Keratinocyte (primary cell): ENCODE measurements around the gene ASH1L. TPM values are rescaled to one million over a fixed set of nuclear protein-coding genes. Genes with fewer than 3 reads are reported as not detected.

Experiments
- DNase-seq: peaks from one replicate; pipeline ENCODE4 v3.0.0-alpha.2; 2011; ENCODE audit warnings: low read depth, missing footprints, low spot score
- FAIRE-seq: peaks from 2 replicates; lab custom pipeline; 2011; peaks lifted over from hg19 to GRCh38; lab: Jason Lieb, UNC
- H2AFZ ChIP-seq: 2 replicates; pipeline ENCODE4 v1.6.0; 2012; ENCODE audit warnings: low read length, control low read depth, inconsistent platforms; ENCODE audit not compliant: control insufficient read depth
- H3K27ac ChIP-seq: 2 replicates; pipeline ENCODE4 v1.5.1; 2011; ENCODE audit warnings: low read length; ENCODE audit not compliant: control insufficient read depth, insufficient read depth
- H3K27me3 ChIP-seq: 3 replicates; pipeline ENCODE4 v1.6.0; 2011; ENCODE audit warnings: low read length; ENCODE audit not compliant: control insufficient read depth, insufficient read depth; ENCODE audit errors: extremely low read depth
- H3K36me3 ChIP-seq, 2 experiments: 2 replicates in 1 of 2; 3 replicates in 1 of 2; pipeline ENCODE4 v1.5.1; 2011; ENCODE audit warnings: low read length in 2 of 2, mild to moderate bottlenecking in 1 of 2; ENCODE audit not compliant: control insufficient read depth in 2 of 2, insufficient read depth in 2 of 2; ENCODE audit errors: extremely low read depth in 1 of 2
- H3K4me1 ChIP-seq: 3 replicates; pipeline ENCODE4 v1.5.1; 2011; ENCODE audit warnings: low read length; ENCODE audit not compliant: control insufficient read depth, insufficient read depth; ENCODE audit errors: extremely low read depth
- H3K4me2 ChIP-seq: 3 replicates; pipeline ENCODE4 v1.6.0; 2011; ENCODE audit warnings: low read depth, low read length; ENCODE audit not compliant: control insufficient read depth, insufficient read depth; ENCODE audit errors: extremely low read depth
- H3K4me3 ChIP-seq, 3 experiments: fragments of 200-600 bp in 1 of 3; sonication (generic) in 1 of 3; 2 replicates in 2 of 3; 3 replicates in 1 of 3; pipeline ENCODE4 v1.5.1; 2011 to 2016; ENCODE audit warnings: low read length in 3 of 3, mild to moderate bottlenecking in 3 of 3, control low read depth in 2 of 3, inconsistent platforms in 1 of 3, low read depth in 1 of 3, mixed read lengths in 1 of 3, mixed run types in 1 of 3, moderate library complexity in 1 of 3; ENCODE audit not compliant: control insufficient read depth in 2 of 3, insufficient read depth in 2 of 3; ENCODE audit errors: extremely low read depth in 1 of 3
- H3K79me2 ChIP-seq: 2 replicates; pipeline ENCODE4 v1.6.0; 2012; ENCODE audit warnings: low read length; ENCODE audit not compliant: control insufficient read depth, insufficient read depth
- H3K9ac ChIP-seq: 3 replicates; pipeline ENCODE4 v1.6.0; 2011; ENCODE audit warnings: low read length; ENCODE audit not compliant: control insufficient read depth, insufficient read depth; ENCODE audit errors: extremely low read depth
- H3K9me1 ChIP-seq: 3 replicates; pipeline ENCODE4 v1.6.0; 2011; ENCODE audit warnings: low read length; ENCODE audit not compliant: control insufficient read depth, insufficient read depth; ENCODE audit errors: extremely low read depth
- H3K9me3 ChIP-seq: 2 replicates; pipeline ENCODE4 v1.5.1; 2012; ENCODE audit warnings: low read depth, low read length; ENCODE audit not compliant: control insufficient read depth
- H4K20me1 ChIP-seq: 3 replicates; pipeline ENCODE4 v1.6.0; 2011; ENCODE audit warnings: low read length; ENCODE audit not compliant: control insufficient read depth, insufficient read depth; ENCODE audit errors: extremely low read depth
- EZH2 ChIP-seq: IDR thresholded peaks from one replicate; pipeline ENCODE4 v1.6.1; 2012; ENCODE audit warnings: inconsistent platforms, mild to moderate bottlenecking, low read length, moderate library complexity
- dilution Hi-C: fragments of 300-500 bp; cut with MboI; formaldehyde crosslinking; loops from one replicate; pipeline ENCODE4 v1.7.0; 2020; ENCODE audit warnings: low sequenced_read_pairs; ENCODE audit not compliant: extremely low pct_ligation_motif_present
- polyA plus RNA-seq, 5 experiments: library from polyadenylated mRNA; depleted of rRNA in 3 of 5; stranded (reverse) in 3 of 5; stranded (forward) in 1 of 5; unstranded in 1 of 5; fragments of >200 nt; gene quantifications; 1 replicate in 1 of 5; 2 replicates in 3 of 5; 3 replicates in 1 of 5; pipeline versions ENCODE4 v1.2.1 to v1.2.3, GENCODE V29; 2011 to 2012; ENCODE audit warnings: missing spikeins in 2 of 5, low read depth in 1 of 5, low replicate concordance in 1 of 5
- TF ChIP-seq, protein P1 (sequence below), 3 experiments: IDR thresholded peaks in 1 of 3; conservative IDR thresholded peaks in 1 of 3; optimal IDR thresholded peaks in 1 of 3; 2 replicates in 2 of 3; 3 replicates in 1 of 3; pipeline versions ENCODE3 to v1.5.1; 2011; ENCODE audit warnings: low read length in 3 of 3, mild to moderate bottlenecking in 3 of 3, moderate library complexity in 2 of 3, control low read depth in 1 of 3, inconsistent platforms in 1 of 3; ENCODE audit not compliant: insufficient read depth in 2 of 3; ENCODE audit errors: extremely low read depth in 1 of 3

The ASH1L gene
- polyA plus RNA-seq, 1 donor (not counting 4 experiments of a cell fraction or from before 2014, with no cell fraction given), result 13.8 TPM

DNA sequence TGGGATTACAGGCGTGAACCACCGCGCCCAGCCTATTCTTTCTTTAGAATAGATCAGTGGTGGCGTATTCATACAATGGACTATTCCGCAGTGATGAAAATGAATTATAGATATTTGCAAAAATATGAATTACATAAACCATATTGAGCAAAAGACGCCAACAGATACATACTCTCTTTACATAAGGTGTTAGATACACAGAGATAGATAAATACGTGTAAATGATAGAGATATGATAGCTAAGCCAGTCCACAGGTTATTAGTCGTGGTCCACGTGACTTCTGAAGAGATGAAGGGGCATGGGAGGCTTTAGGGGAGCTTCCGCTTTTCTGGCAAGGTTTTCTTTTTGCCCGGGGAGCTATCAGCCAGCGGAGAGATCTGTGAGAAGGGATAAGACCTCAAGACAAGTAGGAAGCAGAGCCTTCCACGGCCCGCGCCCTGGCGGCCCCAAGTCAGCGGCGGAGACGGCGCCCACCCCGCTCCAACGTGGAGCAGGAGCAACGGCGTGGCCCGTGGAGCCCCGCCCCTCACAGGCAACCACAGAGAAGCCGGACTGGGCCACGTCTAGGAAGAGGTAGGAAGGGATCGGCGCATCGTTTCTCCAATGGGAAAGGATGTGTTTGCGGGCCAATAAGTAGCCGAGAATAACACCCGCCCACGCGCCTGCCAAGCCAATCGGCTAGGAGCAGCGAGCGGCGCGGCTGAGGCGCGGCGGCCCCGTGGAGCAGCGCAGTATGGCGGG, 47.1 kb upstream of the ASH1L start, which contains the start of gene MSTO1:
MSTO1 (plus strand) TSS at position 704 of the 742 bp plus-strand sequence; CDS start at position 735, 31 bp downstream.
- peak; percentile 91 for DNase-seq
- peak within 1 kb of the TSS; percentile 95 for H3K27ac ChIP-seq

DNA sequence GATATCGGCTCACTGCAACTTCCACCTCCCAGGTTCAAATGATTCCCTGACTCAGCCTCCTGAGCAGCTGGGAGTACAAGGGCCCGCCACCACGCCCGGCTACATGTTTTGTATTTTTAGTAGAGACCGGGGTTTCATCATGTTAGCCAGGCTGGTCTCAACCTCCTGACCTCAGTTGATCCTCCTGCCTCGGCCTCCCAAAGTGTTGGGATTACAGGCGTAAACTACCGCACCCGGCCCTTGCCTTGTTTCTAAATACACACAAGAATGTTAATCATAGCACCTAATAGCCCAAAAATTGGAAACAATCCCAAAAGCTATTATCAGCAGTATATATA, 46.3 kb upstream of the ASH1L start:
- H3K4me2 ChIP-seq, result no peak overlapping the region
- no peaks in the 10 kb centered on the region for H4K20me1 ChIP-seq
- no peak overlapping the region for H3K9ac ChIP-seq
- no peaks in the 10 kb centered on the region for H3K9me3 ChIP-seq
- H3K27me3 ChIP-seq, result no peaks in the 10 kb centered on the region
- H3K9me1 ChIP-seq, result no peaks in the 10 kb centered on the region
- TF ChIP-seq, protein P1, sequence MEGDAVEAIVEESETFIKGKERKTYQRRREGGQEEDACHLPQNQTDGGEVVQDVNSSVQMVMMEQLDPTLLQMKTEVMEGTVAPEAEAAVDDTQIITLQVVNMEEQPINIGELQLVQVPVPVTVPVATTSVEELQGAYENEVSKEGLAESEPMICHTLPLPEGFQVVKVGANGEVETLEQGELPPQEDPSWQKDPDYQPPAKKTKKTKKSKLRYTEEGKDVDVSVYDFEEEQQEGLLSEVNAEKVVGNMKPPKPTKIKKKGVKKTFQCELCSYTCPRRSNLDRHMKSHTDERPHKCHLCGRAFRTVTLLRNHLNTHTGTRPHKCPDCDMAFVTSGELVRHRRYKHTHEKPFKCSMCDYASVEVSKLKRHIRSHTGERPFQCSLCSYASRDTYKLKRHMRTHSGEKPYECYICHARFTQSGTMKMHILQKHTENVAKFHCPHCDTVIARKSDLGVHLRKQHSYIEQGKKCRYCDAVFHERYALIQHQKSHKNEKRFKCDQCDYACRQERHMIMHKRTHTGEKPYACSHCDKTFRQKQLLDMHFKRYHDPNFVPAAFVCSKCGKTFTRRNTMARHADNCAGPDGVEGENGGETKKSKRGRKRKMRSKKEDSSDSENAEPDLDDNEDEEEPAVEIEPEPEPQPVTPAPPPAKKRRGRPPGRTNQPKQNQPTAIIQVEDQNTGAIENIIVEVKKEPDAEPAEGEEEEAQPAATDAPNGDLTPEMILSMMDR (optimal IDR thresholded peaks at IDR 0.05 in 1 of 3, IDR thresholded peaks at IDR 0.05 in 1 of 3, conservative IDR thresholded peaks at IDR 0.05 in 1 of 3; ENCODE audit: extremely low read depth in 1 of 3, insufficient read depth in 2 of 3, low read length in 3 of 3), result no peak
- no peak for TF ChIP-seq EZH2
- FAIRE-seq, result no peak
- peaks cover 5 to 9% of the 10 kb centered on the region in 2 experiments for H3K36me3 ChIP-seq
- no peak for DNase-seq
- dilution Hi-C loops, result no loop called here
- no peaks in the 10 kb centered on the region for H3K4me1 ChIP-seq
- H3K79me2 ChIP-seq, result peaks cover 1% of the 10 kb centered on the region
- no peak overlapping the region for H3K27ac ChIP-seq
- no peak overlapping the region for H2AFZ ChIP-seq
- H3K4me3 ChIP-seq, result no peak overlapping the region

More for the DNA sequence above, 47.1 kb upstream of the ASH1L start, which contains the start of gene MSTO1:
- Histone ChIP-seq H3K27me3 (no peaks in the 10 kb centered on the region), H3K9me1 (no peaks in the 10 kb centered on the region), H3K79me2 (peaks cover 1% of the 10 kb centered on the region), H2AFZ (peak within 1 kb of the TSS; percentile 91), H3K4me1 (no peaks in the 10 kb centered on the region), H3K4me2 (peak within 1 kb of the TSS; percentile 98), H3K4me3 (peak within 1 kb of the TSS; percentile 42 to 96 (median 89)), H3K36me3 (peaks cover 5 to 9% of the 10 kb centered on the region in 2 experiments), H3K9me3 (no peaks in the 10 kb centered on the region), H4K20me1 (no peaks in the 10 kb centered on the region), H3K9ac (peak within 1 kb of the TSS; percentile 95)
- FAIRE-seq, result peak; percentile 75
- dilution Hi-C loops, result no loop called here
- TF ChIP-seq EZH2, result no peak
- TF ChIP-seq, protein P1 (optimal IDR thresholded peaks at IDR 0.05 in 1 of 3, IDR thresholded peaks at IDR 0.05 in 1 of 3, conservative IDR thresholded peaks at IDR 0.05 in 1 of 3; ENCODE audit: extremely low read depth in 1 of 3, insufficient read depth in 2 of 3, low read length in 3 of 3), result no peak
